Measurements from ENCODE around the gene DISC1.

Gene DISC1

DNA sequence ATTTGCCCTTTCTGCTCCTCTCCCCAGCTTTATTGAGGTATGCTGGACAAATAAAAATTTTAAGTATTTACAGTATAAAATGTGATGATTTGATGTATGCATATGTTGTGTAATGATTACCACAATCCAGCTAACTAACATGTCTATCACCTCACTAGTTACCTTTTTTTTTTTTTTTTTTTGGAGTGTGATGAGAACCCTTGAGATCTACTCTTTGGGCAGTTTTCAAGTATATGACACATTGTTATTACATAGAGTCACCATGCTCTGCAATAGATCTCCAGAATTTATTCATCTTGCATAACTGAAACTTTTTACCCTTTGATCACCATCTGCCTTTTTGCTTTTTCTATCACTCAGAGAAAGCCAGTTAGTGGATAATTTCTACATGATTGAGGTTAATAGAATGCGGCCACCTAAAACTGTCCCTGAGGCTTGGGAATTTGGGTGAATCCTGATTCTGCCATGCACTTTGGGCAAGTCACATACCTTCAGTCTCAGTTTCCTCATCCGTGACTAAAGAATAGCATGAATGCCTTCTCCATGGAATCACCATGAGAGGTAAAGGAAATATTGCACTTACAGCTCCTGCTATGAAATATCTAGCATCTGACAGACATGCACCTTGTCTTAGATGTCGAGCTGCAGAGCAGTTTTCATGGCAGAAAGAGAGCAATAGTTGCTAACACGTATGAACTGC, 295.2 kb downstream of the DISC1 start:
- no peak overlapping the region for H3K4ac ChIP-seq (ENCODE audit: low read length)
- H3K36me3 ChIP-seq (replicated peaks in 1 of 2; ENCODE audit: control insufficient read depth in 2 of 2, insufficient read depth in 2 of 2, low read length in 2 of 2): no peaks in the 10 kb centered on the region
- H4K8ac ChIP-seq (ENCODE audit: low read depth, low read length): no peak overlapping the region
- H3K27me3 ChIP-seq (ENCODE audit: control insufficient read depth in 3 of 3, insufficient read depth in 3 of 3, low read depth in 1 of 3, low read length in 3 of 3): no peaks in the 10 kb centered on the region
- H2AFZ ChIP-seq (ENCODE audit: low read length): no peak overlapping the region
- H3K14ac ChIP-seq (ENCODE audit: low read length): no peak overlapping the region
- H2BK15ac ChIP-seq (ENCODE audit: low read length): no peak overlapping the region
- no peak overlapping the region for H4K91ac ChIP-seq (ENCODE audit: low read depth, low read length, poor library complexity)
- H2BK5ac ChIP-seq (ENCODE audit: low read length): no peak overlapping the region
- peaks cover 10 to 56% of the 10 kb centered on the region in 2 donors for H3K4me1 ChIP-seq (ENCODE audit: control insufficient read depth in 2 of 2, insufficient read depth in 1 of 2, low read depth in 1 of 2, low read length in 2 of 2)
- no peaks in the 10 kb centered on the region for H3K79me1 ChIP-seq (ENCODE audit: low read depth, low read length)
- H3K18ac ChIP-seq (ENCODE audit: low read length): no peak overlapping the region
- H3K27ac ChIP-seq (replicated peaks; ENCODE audit: low read length): no peak overlapping the region
- no peak overlapping the region for H2BK120ac ChIP-seq (ENCODE audit: low read depth, low read length)
- no peak overlapping the region for H3K4me3 ChIP-seq (ENCODE audit: low read length in 2 of 2)
- WGBS, 2 donors (ENCODE audit: extremely low coverage in 2 of 2, insufficient read length in 2 of 2, insufficient replicate concordance in 1 of 2): no CpG with 5 or more reads among the region's 4 CpGs
- peaks cover 0 to 4% of the 10 kb centered on the region in 2 donors for H3K9me3 ChIP-seq (replicated peaks in 1 of 2; ENCODE audit: control insufficient read depth in 2 of 2, insufficient read depth in 1 of 2, low read depth in 1 of 2, low read length in 2 of 2)
- no peak for DNase-seq (ENCODE audit: low spot score)
- no peak overlapping the region for H3K4me2 ChIP-seq (ENCODE audit: insufficient read depth, low read length, poor library complexity, severe bottlenecking)
- H3K23ac ChIP-seq (ENCODE audit: low read depth, low read length, poor library complexity): no peak overlapping the region
- H2BK12ac ChIP-seq (ENCODE audit: low read length): no peak overlapping the region
- no peak overlapping the region for H2AK5ac ChIP-seq (ENCODE audit: low read depth, low read length)
- H3K9ac ChIP-seq (ENCODE audit: low read depth, low read length, poor library complexity): no peak overlapping the region

GRCh38 chr1:231923491-231924041, 297.0 kb downstream of the DISC1 start:
- Histone ChIP-seq H2BK5ac (ENCODE audit: low read length) (no peak overlapping the region), H2AFZ (ENCODE audit: low read length) (peak overlapping the region; percentile 17), H3K4me1 (ENCODE audit: control insufficient read depth in 2 of 2, insufficient read depth in 1 of 2, low read depth in 1 of 2, low read length in 2 of 2) (peaks cover 9 to 65% of the 10 kb centered on the region in 2 donors), H2AK5ac (ENCODE audit: low read depth, low read length) (no peak overlapping the region), H3K4ac (ENCODE audit: low read length) (no peak overlapping the region), H3K36me3 (replicated peaks in 1 of 2; ENCODE audit: control insufficient read depth in 2 of 2, insufficient read depth in 2 of 2, low read length in 2 of 2) (no peaks in the 10 kb centered on the region), H3K23ac (ENCODE audit: low read depth, low read length, poor library complexity) (no peak overlapping the region), H3K9me3 (replicated peaks in 1 of 2; ENCODE audit: control insufficient read depth in 2 of 2, insufficient read depth in 1 of 2, low read depth in 1 of 2, low read length in 2 of 2) (peaks cover 0 to 3% of the 10 kb centered on the region in 2 donors), H3K14ac (ENCODE audit: low read length) (no peak overlapping the region), H3K9ac (ENCODE audit: low read depth, low read length, poor library complexity) (no peak overlapping the region), H4K91ac (ENCODE audit: low read depth, low read length, poor library complexity) (no peak overlapping the region), H3K79me1 (ENCODE audit: low read depth, low read length) (no peaks in the 10 kb centered on the region), H2BK120ac (ENCODE audit: low read depth, low read length) (no peak overlapping the region), H3K4me2 (ENCODE audit: insufficient read depth, low read length, poor library complexity, severe bottlenecking) (no peak overlapping the region), H3K4me3 (ENCODE audit: low read length in 2 of 2) (peak overlapping the region in 1 of 2 donors; percentile 4), H4K8ac (ENCODE audit: low read depth, low read length) (no peak overlapping the region), H3K27me3 (ENCODE audit: control insufficient read depth in 3 of 3, insufficient read depth in 3 of 3, low read depth in 1 of 3, low read length in 3 of 3) (no peaks in the 10 kb centered on the region), H3K18ac (ENCODE audit: low read length) (peak overlapping the region; percentile 85), H2BK15ac (ENCODE audit: low read length) (no peak overlapping the region), H2BK12ac (ENCODE audit: low read length) (no peak overlapping the region), H3K27ac (replicated peaks; ENCODE audit: low read length) (no peak overlapping the region)
- DNase-seq (ENCODE audit: low spot score): no peak
- WGBS, 2 donors (ENCODE audit: extremely low coverage in 2 of 2, insufficient read length in 2 of 2, insufficient replicate concordance in 1 of 2): no CpG with 5 or more reads among the region's 12 CpGs

DNA sequence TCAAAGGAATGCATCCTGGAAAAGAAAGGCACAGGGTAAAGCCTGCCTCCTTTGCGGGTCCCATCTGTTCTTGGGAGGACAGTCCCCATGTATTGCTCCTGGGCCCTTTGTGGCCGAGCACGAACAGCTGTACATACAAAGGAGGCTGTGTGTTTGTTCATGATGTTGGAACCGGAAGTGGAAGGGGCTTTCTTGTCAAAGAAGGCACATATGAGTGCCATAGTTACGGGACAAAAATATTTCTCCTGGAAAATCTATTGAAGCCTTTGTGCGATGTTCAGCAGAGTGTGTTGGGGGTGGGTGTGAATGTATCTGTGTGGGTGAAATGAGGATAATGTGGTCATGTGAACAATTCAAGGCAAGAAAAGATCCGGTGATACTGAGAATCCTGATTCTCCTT, 297.6 kb downstream of the DISC1 start:
- H3K14ac ChIP-seq (ENCODE audit: low read length): no peak overlapping the region
- H3K27me3 ChIP-seq (ENCODE audit: control insufficient read depth in 3 of 3, insufficient read depth in 3 of 3, low read depth in 1 of 3, low read length in 3 of 3): no peaks in the 10 kb centered on the region
- no peak overlapping the region for H3K4me3 ChIP-seq (ENCODE audit: low read length in 2 of 2)
- H2AFZ ChIP-seq (ENCODE audit: low read length): peak overlapping the region; percentile 17
- no peak overlapping the region for H2BK12ac ChIP-seq (ENCODE audit: low read length)
- H3K9me3 ChIP-seq (replicated peaks in 1 of 2; ENCODE audit: control insufficient read depth in 2 of 2, insufficient read depth in 1 of 2, low read depth in 1 of 2, low read length in 2 of 2): peaks cover 0 to 3% of the 10 kb centered on the region in 2 donors
- DNase-seq (ENCODE audit: low spot score): no peak
- no peak overlapping the region for H3K4me2 ChIP-seq (ENCODE audit: insufficient read depth, low read length, poor library complexity, severe bottlenecking)
- no peaks in the 10 kb centered on the region for H3K36me3 ChIP-seq (replicated peaks in 1 of 2; ENCODE audit: control insufficient read depth in 2 of 2, insufficient read depth in 2 of 2, low read length in 2 of 2)
- no peak overlapping the region for H2BK5ac ChIP-seq (ENCODE audit: low read length)
- no peak overlapping the region for H3K4ac ChIP-seq (ENCODE audit: low read length)
- peaks cover 8 to 63% of the 10 kb centered on the region in 2 donors for H3K4me1 ChIP-seq (ENCODE audit: control insufficient read depth in 2 of 2, insufficient read depth in 1 of 2, low read depth in 1 of 2, low read length in 2 of 2)
- H3K9ac ChIP-seq (ENCODE audit: low read depth, low read length, poor library complexity): no peak overlapping the region
- H2AK5ac ChIP-seq (ENCODE audit: low read depth, low read length): no peak overlapping the region
- no peak overlapping the region for H3K27ac ChIP-seq (replicated peaks; ENCODE audit: low read length)
- no peak overlapping the region for H4K91ac ChIP-seq (ENCODE audit: low read depth, low read length, poor library complexity)
- WGBS, 2 donors (ENCODE audit: extremely low coverage in 2 of 2, insufficient read length in 2 of 2, insufficient replicate concordance in 1 of 2): no CpG with 5 or more reads among the region's 7 CpGs
- no peak overlapping the region for H2BK120ac ChIP-seq (ENCODE audit: low read depth, low read length)
- H3K18ac ChIP-seq (ENCODE audit: low read length): no peak overlapping the region
- H3K79me1 ChIP-seq (ENCODE audit: low read depth, low read length): no peaks in the 10 kb centered on the region
- H3K23ac ChIP-seq (ENCODE audit: low read depth, low read length, poor library complexity): no peak overlapping the region
- H4K8ac ChIP-seq (ENCODE audit: low read depth, low read length): no peak overlapping the region
- no peak overlapping the region for H2BK15ac ChIP-seq (ENCODE audit: low read length)

DNA sequence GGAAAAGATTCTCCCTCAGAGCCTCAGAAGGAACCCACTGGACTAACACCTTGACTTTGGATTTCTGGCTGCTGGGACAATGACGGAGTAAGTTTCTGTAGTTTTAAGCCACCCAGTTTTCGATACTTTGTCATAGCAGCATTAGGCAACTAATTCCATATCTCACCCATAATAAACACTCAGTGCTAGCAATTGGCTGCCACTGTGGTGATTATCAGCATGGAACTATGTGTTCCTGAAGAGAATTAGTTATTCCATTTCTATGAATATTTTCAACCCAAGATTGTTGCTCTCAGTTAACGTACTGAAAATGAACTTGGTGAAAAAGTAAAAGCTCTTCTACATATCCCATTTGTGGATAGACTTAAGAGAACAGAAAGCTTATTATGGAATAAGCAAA, 299.3 kb downstream of the DISC1 start:
- Histone ChIP-seq H2BK12ac (ENCODE audit: low read length) (no peak overlapping the region), H3K27ac (replicated peaks; ENCODE audit: low read length) (no peak overlapping the region), H3K18ac (ENCODE audit: low read length) (no peak overlapping the region), H3K4me2 (ENCODE audit: insufficient read depth, low read length, poor library complexity, severe bottlenecking) (no peak overlapping the region), H3K79me1 (ENCODE audit: low read depth, low read length) (no peaks in the 10 kb centered on the region), H3K23ac (ENCODE audit: low read depth, low read length, poor library complexity) (no peak overlapping the region), H2BK120ac (ENCODE audit: low read depth, low read length) (no peak overlapping the region), H2AFZ (ENCODE audit: low read length) (no peak overlapping the region), H2BK15ac (ENCODE audit: low read length) (no peak overlapping the region), H3K9me3 (replicated peaks in 1 of 2; ENCODE audit: control insufficient read depth in 2 of 2, insufficient read depth in 1 of 2, low read depth in 1 of 2, low read length in 2 of 2) (peaks cover 0 to 3% of the 10 kb centered on the region in 2 donors), H3K27me3 (ENCODE audit: control insufficient read depth in 3 of 3, insufficient read depth in 3 of 3, low read depth in 1 of 3, low read length in 3 of 3) (no peaks in the 10 kb centered on the region), H3K9ac (ENCODE audit: low read depth, low read length, poor library complexity) (no peak overlapping the region), H3K36me3 (replicated peaks in 1 of 2; ENCODE audit: control insufficient read depth in 2 of 2, insufficient read depth in 2 of 2, low read length in 2 of 2) (no peaks in the 10 kb centered on the region), H3K14ac (ENCODE audit: low read length) (no peak overlapping the region), H2AK5ac (ENCODE audit: low read depth, low read length) (no peak overlapping the region), H2BK5ac (ENCODE audit: low read length) (no peak overlapping the region), H3K4ac (ENCODE audit: low read length) (no peak overlapping the region), H4K8ac (ENCODE audit: low read depth, low read length) (no peak overlapping the region), H3K4me3 (ENCODE audit: low read length in 2 of 2) (no peak overlapping the region), H3K4me1 (ENCODE audit: control insufficient read depth in 2 of 2, insufficient read depth in 1 of 2, low read depth in 1 of 2, low read length in 2 of 2) (peaks cover 6 to 66% of the 10 kb centered on the region in 2 donors), H4K91ac (ENCODE audit: low read depth, low read length, poor library complexity) (no peak overlapping the region)
- DNase-seq (ENCODE audit: low spot score): no peak
- WGBS, 2 donors (ENCODE audit: extremely low coverage in 2 of 2, insufficient read length in 2 of 2, insufficient replicate concordance in 1 of 2): no CpG with 5 or more reads among the region's 3 CpGs

Data from neuronal stem cell (in vitro differentiated cells).